ENCODE data around the gene CDK5RAP3.

- no peak for TF ChIP-seq EZH2 (IDR thresholded peaks at IDR 0.05)
- TF ChIP-seq POLR2AphosphoS5 (IDR thresholded peaks at IDR 0.05; ENCODE audit: borderline replicate concordance, low read depth, low read length): no peak
- TF ChIP-seq FOXP2 (optimal IDR thresholded peaks at IDR 0.05; ENCODE audit: control extremely low read depth, extremely low read length, insufficient read depth): no peak
Measured at GRCh38 chr17:48012654-48013053, 41.7 kb downstream of the CDK5RAP3 start.

All from SK-N-MC (cell line).